Fibroblast of pulmonary artery (primary cell): ENCODE data around the gene TUBGCP6.
"Not testable (repeated sequence)": the region's sequence is repeated elsewhere in the genome, so short reads cannot be mapped to it uniquely, and the experiment has no call there.

Experiments
- DNase-seq: peaks from one replicate; pipeline ENCODE4 v3.0.0-alpha.2; 2010; ENCODE audit warnings: low read depth
- H3K4me3 ChIP-seq: replicated peaks from 2 replicates; pipeline ENCODE4 v1.5.1; 2011; ENCODE audit warnings: low read depth, mild to moderate bottlenecking, control low read depth, low read length, moderate library complexity
- TF ChIP-seq, protein P1 (sequence below): IDR thresholded peaks from 2 replicates; pipeline ENCODE4 v1.5.1; 2011; ENCODE audit warnings: mild to moderate bottlenecking, control low read depth, low read length, inconsistent platforms; ENCODE audit errors: missing control alignments

TUBGCP6 gene

DNA sequence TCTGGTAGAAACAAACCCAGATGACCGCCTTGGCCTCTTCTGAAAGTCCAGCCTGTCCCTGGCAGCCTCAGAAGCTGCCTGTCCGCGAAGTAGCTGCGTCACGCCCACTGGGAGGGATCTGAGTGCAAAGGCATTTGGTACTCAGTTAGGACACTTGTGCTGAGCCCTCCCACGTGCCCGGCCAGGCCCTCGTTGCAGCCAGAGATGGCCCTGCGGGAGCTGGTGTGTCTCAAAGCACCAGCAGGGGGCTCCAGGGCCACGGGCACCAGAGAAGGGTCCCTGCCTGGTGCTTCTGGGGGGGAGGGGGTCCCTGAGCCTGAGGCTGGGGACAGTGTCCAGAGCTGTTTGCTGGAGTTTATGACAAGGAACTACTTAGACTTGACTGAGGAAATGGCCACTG, 38.2 kb downstream of the TUBGCP6 start:
- TF ChIP-seq, protein P1, sequence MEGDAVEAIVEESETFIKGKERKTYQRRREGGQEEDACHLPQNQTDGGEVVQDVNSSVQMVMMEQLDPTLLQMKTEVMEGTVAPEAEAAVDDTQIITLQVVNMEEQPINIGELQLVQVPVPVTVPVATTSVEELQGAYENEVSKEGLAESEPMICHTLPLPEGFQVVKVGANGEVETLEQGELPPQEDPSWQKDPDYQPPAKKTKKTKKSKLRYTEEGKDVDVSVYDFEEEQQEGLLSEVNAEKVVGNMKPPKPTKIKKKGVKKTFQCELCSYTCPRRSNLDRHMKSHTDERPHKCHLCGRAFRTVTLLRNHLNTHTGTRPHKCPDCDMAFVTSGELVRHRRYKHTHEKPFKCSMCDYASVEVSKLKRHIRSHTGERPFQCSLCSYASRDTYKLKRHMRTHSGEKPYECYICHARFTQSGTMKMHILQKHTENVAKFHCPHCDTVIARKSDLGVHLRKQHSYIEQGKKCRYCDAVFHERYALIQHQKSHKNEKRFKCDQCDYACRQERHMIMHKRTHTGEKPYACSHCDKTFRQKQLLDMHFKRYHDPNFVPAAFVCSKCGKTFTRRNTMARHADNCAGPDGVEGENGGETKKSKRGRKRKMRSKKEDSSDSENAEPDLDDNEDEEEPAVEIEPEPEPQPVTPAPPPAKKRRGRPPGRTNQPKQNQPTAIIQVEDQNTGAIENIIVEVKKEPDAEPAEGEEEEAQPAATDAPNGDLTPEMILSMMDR = peak; percentile 38
- H3K4me3 ChIP-seq = no peak overlapping the region
- peak; percentile 32 for DNase-seq

DNA sequence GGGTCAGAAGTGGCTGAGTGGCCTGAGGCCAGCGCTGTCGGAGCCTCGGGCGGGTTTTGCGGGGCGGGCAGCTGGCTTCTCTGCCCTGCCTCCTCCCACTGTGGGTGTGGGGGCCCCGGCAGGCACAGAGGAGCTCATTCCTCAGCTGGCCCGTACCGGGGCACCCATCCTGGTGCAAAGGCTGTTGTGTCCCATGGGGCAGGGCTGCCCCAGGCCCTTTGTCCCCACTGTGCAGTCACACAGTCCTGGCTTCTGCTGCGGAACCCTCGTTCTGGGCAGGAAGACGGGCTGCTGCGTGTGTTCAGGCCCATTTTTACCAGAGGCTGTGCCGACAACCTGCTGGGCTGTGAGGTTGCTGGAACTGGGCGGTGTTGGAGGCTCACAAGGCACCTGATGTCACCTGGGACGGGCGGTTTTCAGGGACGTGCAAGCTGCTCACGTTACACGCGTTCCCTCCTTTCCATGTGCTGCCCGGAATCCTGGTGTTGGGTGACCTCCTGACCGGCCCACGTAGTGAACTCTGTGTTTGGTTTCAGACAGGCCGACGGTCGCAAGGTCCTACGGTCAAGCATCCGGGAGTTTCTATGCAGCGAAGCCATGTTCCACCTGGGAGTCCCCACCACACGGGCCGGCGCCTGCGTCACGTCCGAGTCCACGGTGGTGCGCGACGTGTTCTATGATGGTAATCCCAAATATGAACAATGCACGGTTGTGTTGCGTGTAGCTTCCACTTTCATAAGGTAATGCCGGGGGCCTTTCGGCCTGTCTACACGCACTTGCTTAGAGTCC, 38.8 kb downstream of the TUBGCP6 start:
- TF ChIP-seq, protein P1 = no peak
- DNase-seq = no peak
- H3K4me3 ChIP-seq = no peak overlapping the region

DNA sequence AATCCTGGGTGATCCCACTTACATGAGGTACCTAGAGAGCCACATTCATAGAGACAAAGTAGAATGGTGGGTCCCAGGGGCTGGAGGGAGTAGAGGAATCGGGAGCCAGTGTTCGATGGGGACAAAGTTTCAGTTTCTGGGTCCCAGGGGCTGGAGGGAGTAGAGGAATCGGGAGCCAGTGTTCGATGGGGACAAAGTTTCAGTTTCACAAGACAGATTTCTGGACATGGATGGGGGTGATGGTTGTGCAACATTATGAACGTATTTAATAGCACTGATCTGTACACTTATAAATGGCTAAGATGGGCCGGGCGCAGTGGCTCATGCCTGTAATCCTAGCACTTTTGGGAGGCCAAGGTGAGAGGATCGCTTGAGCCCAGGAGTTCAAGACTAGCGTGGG, 39.8 kb downstream of the TUBGCP6 start:
- not testable (repeated sequence) for DNase-seq, H3K4me3 ChIP-seq

DNA sequence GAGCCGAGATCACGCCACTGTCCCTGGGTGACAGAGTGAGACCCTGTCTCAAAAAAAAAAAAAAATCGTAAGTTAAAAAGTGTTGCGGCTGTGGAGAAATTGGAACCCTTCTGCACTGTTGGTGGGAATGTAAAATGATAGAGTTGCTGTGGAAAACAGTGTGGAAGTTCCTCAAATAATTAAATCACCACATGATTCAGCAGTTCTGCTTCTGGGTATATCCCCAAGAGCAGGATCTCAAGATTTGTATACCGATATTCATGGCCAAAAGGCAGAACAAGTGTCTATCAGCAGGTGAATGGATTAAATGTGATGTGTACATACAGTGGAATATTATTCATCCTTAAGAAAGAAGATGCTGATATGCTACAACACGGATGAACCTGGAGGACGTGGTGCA, 40.3 kb downstream of the TUBGCP6 start:
- TF ChIP-seq, protein P1 = no peak
- no peak for DNase-seq
- no peak overlapping the region for H3K4me3 ChIP-seq

DNA sequence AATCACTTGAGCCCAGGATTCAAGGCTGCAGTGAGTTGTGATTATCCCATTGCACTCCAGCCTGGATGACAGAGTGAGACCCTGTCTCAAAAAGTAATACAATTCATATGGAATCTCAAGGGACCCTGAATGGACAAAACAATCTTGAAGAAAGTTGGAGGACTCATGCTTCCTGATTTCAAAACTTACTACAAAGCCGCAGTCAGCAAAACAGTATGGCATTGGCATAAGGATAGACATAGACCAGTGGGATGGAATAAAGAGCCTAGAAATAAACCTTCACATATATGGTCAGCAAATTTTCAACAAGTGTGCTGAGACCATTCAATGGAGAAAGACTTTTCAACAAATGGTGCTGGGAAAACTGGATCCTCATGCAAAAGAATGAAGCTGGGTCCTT, 41.5 kb downstream of the TUBGCP6 start:
- TF ChIP-seq, protein P1 = no peak
- no peak for DNase-seq
- H3K4me3 ChIP-seq = no peak overlapping the region

DNA sequence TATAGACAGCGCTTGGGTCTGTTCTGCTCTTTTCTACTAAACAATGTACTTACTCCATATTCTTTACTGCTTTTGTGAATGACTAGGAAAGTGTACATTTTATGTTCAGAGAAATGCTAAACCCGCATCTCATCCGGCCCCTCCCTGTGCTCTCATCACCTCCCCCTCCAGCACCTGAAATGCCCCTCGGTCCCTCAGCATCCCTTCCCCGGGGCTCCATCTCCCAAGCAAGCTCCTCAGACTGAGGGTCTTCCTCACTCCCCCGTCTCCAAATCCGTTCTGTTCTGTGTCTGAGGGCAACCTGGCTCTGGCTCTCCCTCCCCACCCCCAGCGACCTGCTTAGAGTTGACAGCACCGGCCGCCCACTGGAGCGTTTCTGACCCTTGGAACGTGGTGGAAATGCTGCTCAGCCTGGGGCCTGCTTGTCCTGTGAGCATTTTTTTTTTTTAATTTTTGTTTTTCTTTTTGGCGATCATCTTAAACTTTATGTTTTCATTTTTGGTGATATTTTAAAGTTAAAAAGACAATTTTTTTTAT, 42.6 kb downstream of the TUBGCP6 start:
- H3K4me3 ChIP-seq = peak overlapping the region; percentile 68
- TF ChIP-seq, protein P1 = no peak
- no peak for DNase-seq

DNA sequence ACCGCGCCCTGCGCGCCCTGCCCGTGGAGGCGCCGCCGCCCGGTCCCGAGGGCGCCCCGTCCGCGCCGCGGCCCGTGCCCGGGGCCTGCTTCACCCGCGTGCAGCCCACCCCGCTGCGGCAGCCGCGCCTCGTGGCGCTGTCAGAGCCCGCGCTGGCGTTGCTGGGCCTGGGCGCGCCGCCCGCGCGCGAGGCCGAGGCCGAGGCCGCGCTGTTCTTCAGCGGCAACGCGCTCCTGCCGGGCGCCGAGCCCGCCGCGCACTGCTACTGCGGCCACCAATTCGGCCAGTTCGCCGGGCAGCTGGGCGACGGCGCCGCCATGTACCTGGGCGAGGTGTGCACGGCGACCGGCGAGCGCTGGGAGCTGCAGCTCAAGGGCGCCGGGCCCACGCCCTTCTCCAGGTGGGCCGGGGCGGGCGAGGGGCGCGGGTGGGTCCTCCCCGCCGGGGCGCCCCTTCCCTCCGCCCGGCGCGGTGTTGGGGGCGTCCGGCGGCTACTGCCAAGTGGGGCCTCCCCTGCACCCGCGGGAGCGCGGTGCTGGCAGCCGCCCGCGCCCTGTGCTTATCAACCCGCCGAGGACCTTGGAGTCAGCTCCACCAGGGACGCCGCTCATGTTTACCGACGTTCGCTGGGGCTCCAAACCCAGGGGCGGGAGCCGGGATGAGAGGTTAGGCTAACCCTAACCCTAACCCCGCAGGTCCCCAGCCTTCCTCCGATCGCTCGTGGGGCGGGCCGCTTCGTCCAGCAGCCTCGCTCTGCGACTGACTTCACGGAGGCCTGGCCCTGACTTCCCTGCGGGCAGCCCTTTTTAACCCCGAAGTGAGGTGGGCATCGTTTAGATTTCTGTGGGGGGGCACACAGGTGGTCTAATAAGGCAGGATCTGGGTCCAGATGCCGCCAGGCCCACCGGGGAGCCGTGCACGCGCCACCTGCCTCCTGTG, 43.4 kb downstream of the TUBGCP6 start:
- TF ChIP-seq, protein P1 = no peak
- peak overlapping the region; percentile 68 for H3K4me3 ChIP-seq
- no peak for DNase-seq
